Thyroid gland (tissue), 4 donors: ENCODE measurements around the gene HPCAL1. TPM values are rescaled to one million over a fixed set of nuclear protein-coding genes. Genes with fewer than 3 reads are reported as not detected.

ENCODE experiments used
- DNase-seq, 2 donors: peaks; one replicate each; pipeline ENCODE4 v3.0.0-alpha.2; 2019
- H3K27ac ChIP-seq, 3 donors: fragments of 200-600 bp; sonication (generic); 1 replicate in 2 of 3; 2 replicates in 1 of 3; pipeline ENCODE4 v1.5.1; 2016 to 2019; ENCODE audit warnings: mild to moderate bottlenecking in 1 of 3, moderate library complexity in 1 of 3
- H3K27me3 ChIP-seq: fragments of 200-600 bp; sonication (generic); one replicate; pipeline ENCODE4 v1.5.1; 2019
- H3K36me3 ChIP-seq, 2 donors: fragments of 200-600 bp; sonication (generic); one replicate each; pipeline ENCODE4 v1.5.1; 2016 to 2019
- H3K4me1 ChIP-seq, 2 donors: fragments of 200-600 bp; sonication (generic); one replicate each; pipeline ENCODE4 v1.5.1; 2017 to 2019
- H3K4me3 ChIP-seq, 3 donors: fragments of 200-600 bp; sonication (generic); replicated peaks in 1 of 3; 1 replicate in 2 of 3; 2 replicates in 1 of 3; pipeline ENCODE4 v1.5.1; 2016; ENCODE audit warnings: mild to moderate bottlenecking in 1 of 3
- H3K9me3 ChIP-seq: fragments of 200-600 bp; sonication (generic); one replicate; pipeline ENCODE4 v1.5.1; 2017
- POLR2A ChIP-seq, 2 donors: fragments of 450-650 bp; IDR thresholded peaks; one replicate each; pipeline ENCODE4 v1.6.1; 2017; ENCODE audit warnings: antibody characterized with exemption in 2 of 2, mild to moderate bottlenecking in 2 of 2, moderate library complexity in 1 of 2
- WGBS, 2 donors: methylation state at CpG; one replicate each; pipeline ENCODE4 v1.1.5; 2017; 5-methylcytosine and 5-hydroxymethylcytosine counted together
- intact Hi-C: fragments of 100-400 bp; cut with DNase I; formaldehyde crosslinking; loops from one replicate; pipeline ENCODE4 v1.15.1; 2023
- total RNA-seq, 4 donors: library from RNA; depleted of rRNA; stranded (reverse); fragments of >200 nt; gene quantifications; one replicate each; pipeline ENCODE4 v1.2.3, GENCODE V29; 2016
- TF ChIP-seq, protein P1 (sequence below), 6 experiments: fragments of 200-600 bp in 3 of 6; fragments of 450-650 bp in 3 of 6; sonication (generic) in 3 of 6; IDR thresholded peaks; one replicate each; pipeline ENCODE4 v1.5.1; 2016 to 2019; ENCODE audit warnings: antibody characterized with exemption in 6 of 6, mild to moderate bottlenecking in 2 of 6, inconsistent platforms in 1 of 6, moderate library complexity in 1 of 6

The HPCAL1 gene
- total RNA-seq, 4 donors from 2014 or later: 39.9 to 84.2 (median 64.8) TPM

- Histone ChIP-seq H3K4me1 (no peaks in the 10 kb centered on the region), H3K9me3 (no peaks in the 10 kb centered on the region), H3K4me3 (no peak overlapping the region), H3K36me3 (no peaks in the 10 kb centered on the region), H3K27me3 (no peaks in the 10 kb centered on the region), H3K27ac (no peak overlapping the region)
- intact Hi-C loops: no loop called here
- WGBS, 2 donors: 91 to 94% methylated on average over 9 to 14 of the region's 15 CpGs
- DNase-seq: no peak
- TF ChIP-seq, protein P1, sequence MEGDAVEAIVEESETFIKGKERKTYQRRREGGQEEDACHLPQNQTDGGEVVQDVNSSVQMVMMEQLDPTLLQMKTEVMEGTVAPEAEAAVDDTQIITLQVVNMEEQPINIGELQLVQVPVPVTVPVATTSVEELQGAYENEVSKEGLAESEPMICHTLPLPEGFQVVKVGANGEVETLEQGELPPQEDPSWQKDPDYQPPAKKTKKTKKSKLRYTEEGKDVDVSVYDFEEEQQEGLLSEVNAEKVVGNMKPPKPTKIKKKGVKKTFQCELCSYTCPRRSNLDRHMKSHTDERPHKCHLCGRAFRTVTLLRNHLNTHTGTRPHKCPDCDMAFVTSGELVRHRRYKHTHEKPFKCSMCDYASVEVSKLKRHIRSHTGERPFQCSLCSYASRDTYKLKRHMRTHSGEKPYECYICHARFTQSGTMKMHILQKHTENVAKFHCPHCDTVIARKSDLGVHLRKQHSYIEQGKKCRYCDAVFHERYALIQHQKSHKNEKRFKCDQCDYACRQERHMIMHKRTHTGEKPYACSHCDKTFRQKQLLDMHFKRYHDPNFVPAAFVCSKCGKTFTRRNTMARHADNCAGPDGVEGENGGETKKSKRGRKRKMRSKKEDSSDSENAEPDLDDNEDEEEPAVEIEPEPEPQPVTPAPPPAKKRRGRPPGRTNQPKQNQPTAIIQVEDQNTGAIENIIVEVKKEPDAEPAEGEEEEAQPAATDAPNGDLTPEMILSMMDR (IDR thresholded peaks at IDR 0.05): no peak
- TF ChIP-seq POLR2A (IDR thresholded peaks at IDR 0.05): no peak
Observed at GRCh38 chr2:10269711-10270610, 32.7 kb upstream of the HPCAL1 start.

- no peak overlapping the region for H3K4me3 ChIP-seq
- no peak for TF ChIP-seq POLR2A (IDR thresholded peaks at IDR 0.05)
- TF ChIP-seq, protein P1 (IDR thresholded peaks at IDR 0.05): no peak
- no peaks in the 10 kb centered on the region for H3K9me3 ChIP-seq
- DNase-seq: no peak
- no peaks in the 10 kb centered on the region for H3K36me3 ChIP-seq
- intact Hi-C loops: no loop called here
- H3K4me1 ChIP-seq: no peaks in the 10 kb centered on the region
- no peaks in the 10 kb centered on the region for H3K27me3 ChIP-seq
- 86 to 95% methylated on average over 15 of the region's 15 CpGs for WGBS, 2 donors
- H3K27ac ChIP-seq: no peak overlapping the region
Observed at GRCh38 chr2:10271509-10271908, 31.2 kb upstream of the HPCAL1 start.

DNA sequence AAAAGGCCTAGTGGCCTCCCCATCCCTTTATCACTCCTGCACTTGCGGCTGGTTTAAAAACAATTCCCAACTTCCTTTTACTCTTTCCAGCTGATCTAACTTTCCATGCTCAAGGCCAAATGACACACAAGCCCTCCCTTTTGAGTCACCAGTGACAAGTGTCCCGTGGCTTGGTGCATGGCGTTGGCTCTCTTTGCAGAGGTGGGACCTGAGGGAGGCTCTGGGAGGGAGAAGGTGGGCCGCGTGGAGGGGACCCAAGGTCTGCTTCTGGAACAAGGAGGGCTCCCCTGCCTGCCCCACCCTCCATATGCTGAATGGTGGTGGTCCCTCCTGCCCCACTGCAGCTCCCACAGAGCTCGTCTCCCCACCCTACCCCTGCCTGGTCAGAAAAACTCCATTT is 30.8 kb upstream of the HPCAL1 start:
- no peak for DNase-seq
- no peak overlapping the region for H3K27ac ChIP-seq
- TF ChIP-seq, protein P1 (IDR thresholded peaks at IDR 0.05): no peak
- TF ChIP-seq POLR2A (IDR thresholded peaks at IDR 0.05): no peak
- H3K4me1 ChIP-seq: no peaks in the 10 kb centered on the region
- no peaks in the 10 kb centered on the region for H3K9me3 ChIP-seq
- intact Hi-C loops: no loop called here
- H3K36me3 ChIP-seq: no peaks in the 10 kb centered on the region
- H3K4me3 ChIP-seq: no peak overlapping the region
- WGBS, 2 donors: 85 to 92% methylated on average over 5 of the region's 6 CpGs
- no peaks in the 10 kb centered on the region for H3K27me3 ChIP-seq

- intact Hi-C loops: no loop called here
Observed at GRCh38 chr2:10272464-10272863, 30.2 kb upstream of the HPCAL1 start.

More at GRCh38 chr2:10272464-10272863, 30.2 kb upstream of the HPCAL1 start:
- Histone ChIP-seq H3K4me1 (peaks cover under 1 to 2% of the 10 kb centered on the region in 2 donors), H3K36me3 (no peaks in the 10 kb centered on the region), H3K27me3 (no peaks in the 10 kb centered on the region), H3K27ac (no peak overlapping the region), H3K4me3 (no peak overlapping the region), H3K9me3 (no peaks in the 10 kb centered on the region)
- 94 to 95% methylated on average over 10 of the region's 10 CpGs for WGBS, 2 donors
- TF ChIP-seq POLR2A (IDR thresholded peaks at IDR 0.05): no peak
- TF ChIP-seq, protein P1 (IDR thresholded peaks at IDR 0.05): no peak
- no peak for DNase-seq
